GM23248 (cell line): ENCODE results near the gene PREB. TPM values are rescaled to one million over a fixed set of nuclear protein-coding genes. Genes with fewer than 3 reads are reported as not detected.
A peak's percentile ranks its signal among the peaks of the same experiment; 100 is the strongest.

ENCODE experiments used
- DNase-seq: peaks from one replicate; pipeline ENCODE4 v3.0.0-alpha.2; 2015
- H2AFZ ChIP-seq: fragments of 200-600 bp; sonication (generic); 2 replicates; pipeline ENCODE4 v1.6.1; 2016; ENCODE audit warnings: antibody characterized with exemption
- H3F3A ChIP-seq: fragments of 200-600 bp; sonication (generic); 2 replicates; pipeline ENCODE4 v1.6.1; 2016; ENCODE audit warnings: mild to moderate bottlenecking, antibody characterized with exemption, mixed run types; ENCODE audit not compliant: insufficient read depth
- H3K27ac ChIP-seq: fragments of 200-600 bp; sonication (generic); 2 replicates; pipeline ENCODE4 v1.5.1; 2016; ENCODE audit warnings: mild to moderate bottlenecking
- H3K27me3 ChIP-seq: fragments of 200-600 bp; sonication (generic); replicated peaks from 2 replicates; pipeline ENCODE4 v1.6.1; 2016; ENCODE audit warnings: mild to moderate bottlenecking; ENCODE audit not compliant: insufficient read depth
- H3K36me3 ChIP-seq: fragments of 200-600 bp; sonication (generic); 2 replicates; pipeline ENCODE4 v1.6.1; 2016; ENCODE audit warnings: low read depth, mild to moderate bottlenecking
- H3K4me1 ChIP-seq: fragments of 200-600 bp; sonication (generic); 2 replicates; pipeline ENCODE4 v1.6.1; 2016; ENCODE audit warnings: mild to moderate bottlenecking; ENCODE audit not compliant: insufficient read depth
- H3K4me2 ChIP-seq: fragments of 200-600 bp; sonication (generic); one replicate; pipeline ENCODE4 v1.6.1; 2016; ENCODE audit warnings: mild to moderate bottlenecking; ENCODE audit not compliant: unreplicated experiment
- H3K4me3 ChIP-seq: fragments of 200-600 bp; sonication (generic); 2 replicates; pipeline ENCODE4 v1.5.1; 2016; ENCODE audit warnings: mild to moderate bottlenecking
- H3K79me2 ChIP-seq: fragments of 200-600 bp; sonication (generic); 2 replicates; pipeline ENCODE4 v1.6.1; 2016; ENCODE audit warnings: mild to moderate bottlenecking; ENCODE audit not compliant: insufficient read depth
- H3K9ac ChIP-seq: fragments of 200-600 bp; sonication (generic); 2 replicates; pipeline ENCODE4 v1.6.1; 2016; ENCODE audit warnings: mild to moderate bottlenecking
- H3K9me2 ChIP-seq: fragments of 200-600 bp; sonication (generic); 2 replicates; pipeline ENCODE4 v1.6.1; 2016; ENCODE audit warnings: mixed run types, mild to moderate bottlenecking, moderate library complexity; ENCODE audit not compliant: insufficient read depth
- H3K9me3 ChIP-seq: fragments of 200-600 bp; sonication (generic); one replicate; pipeline ENCODE4 v1.6.1; 2017; ENCODE audit warnings: low read depth
- H4K20me1 ChIP-seq: fragments of 200-600 bp; sonication (generic); 2 replicates; pipeline ENCODE4 v1.6.0; 2016; ENCODE audit not compliant: insufficient read depth
- EZH2 ChIP-seq: fragments of 200-600 bp; sonication (generic); IDR thresholded peaks from 2 replicates; pipeline ENCODE4 v1.6.1; 2018; ENCODE audit warnings: antibody characterized with exemption, mild to moderate bottlenecking; ENCODE audit not compliant: insufficient read depth, poor library complexity, severe bottlenecking
- EZH2phosphoT487 ChIP-seq: fragments of 200-600 bp; sonication (generic); IDR thresholded peaks from 2 replicates; pipeline ENCODE4 v1.6.1; 2018; ENCODE audit warnings: antibody characterized with exemption, moderate library complexity, mild to moderate bottlenecking, low read depth; ENCODE audit not compliant: insufficient read depth
- WGBS, 2 experiments: methylation state at CpG; one replicate each; pipeline ENCODE4 v1.1.6; 2015 to 2017; ENCODE audit warnings: low lambda C conversion rate in 2 of 2, low coverage in 1 of 2; ENCODE audit errors: missing lambda C conversion rate in 2 of 2; 5-methylcytosine and 5-hydroxymethylcytosine counted together
- in situ Hi-C: fragments of 300-500 bp; cut with MboI; formaldehyde crosslinking; loops from 2 replicates; pipeline ENCODE4 v1.15.0; 2020
- polyA plus RNA-seq: library from polyadenylated mRNA; unstranded; fragments of >200 nt; fragmentation: Nextera tagmentation; extraction: Ambion mirVana; gene quantifications from 2 replicates; pipeline ENCODE4 v1.2.1, GENCODE V29; 2016
- total RNA-seq: library from RNA; depleted of rRNA; stranded (reverse); fragments of >200 nt; shearing (Covaris generic); gene quantifications from 2 replicates; pipeline ENCODE4 v1.2.3, GENCODE V29; 2014

Gene PREB
- total and polyA plus RNA-seq, 2 experiments from 2014 or later, result 45.0 to 52.2 TPM

GRCh38 chr2:27086724-27087593 lies 47.5 kb downstream of the PREB start, which contains the start of gene KHK:
Gene KHK, plus strand, starts transcription at chr2:27086772. Its CDS starts 488 bp downstream, at chr2:27087260.
- Histone ChIP-seq H3F3A (peaks cover 13% of the 10 kb centered on the region), H2AFZ (peak within 1 kb of the TSS; percentile 63), H3K4me2 (peak within 1 kb of the TSS; percentile 75), H3K9me2 (no peaks in the 10 kb centered on the region), H3K27ac (peak within 1 kb of the TSS; percentile 59), H3K4me3 (peak within 1 kb of the TSS; percentile 73), H3K27me3 (no peaks in the 10 kb centered on the region), H3K36me3 (no peaks in the 10 kb centered on the region), H3K9ac (peak within 1 kb of the TSS; percentile 74), H3K79me2 (peaks cover 4% of the 10 kb centered on the region), H3K9me3 (no peaks in the 10 kb centered on the region), H4K20me1 (no peaks in the 10 kb centered on the region), H3K4me1 (no peaks in the 10 kb centered on the region)
- in situ Hi-C loops, result no loop called here
- no peak for TF ChIP-seq EZH2
- TF ChIP-seq EZH2phosphoT487, result no peak
- WGBS, 2 experiments, result 15% methylated on average over 46 to 54 of the region's 54 CpGs
- DNase-seq, result peak; percentile 26

- H2AFZ ChIP-seq, result peak overlapping the region; percentile 63
- 0 to 2% methylated on average over 45 to 77 of the region's 81 CpGs for WGBS, 2 experiments
- H3K27ac ChIP-seq, result peak overlapping the region; percentile 59
- peaks cover 13% of the 10 kb centered on the region for H3F3A ChIP-seq
- H3K9me3 ChIP-seq, result no peaks in the 10 kb centered on the region
- TF ChIP-seq EZH2phosphoT487 (no peak), EZH2 (no peak)
- H3K9me2 ChIP-seq, result no peaks in the 10 kb centered on the region
- in situ Hi-C loops, result no loop called here
- peak overlapping the region; percentile 75 for H3K4me2 ChIP-seq
- peak overlapping the region; percentile 73 for H3K4me3 ChIP-seq
- no peaks in the 10 kb centered on the region for H3K36me3 ChIP-seq
- H3K27me3 ChIP-seq, result no peaks in the 10 kb centered on the region
- 0 out of 2 replicates have a peak, but pooled peaks cover 4% of the 10 kb centered on the region for H3K4me1 ChIP-seq
- peak; percentile 95 for DNase-seq
- no peaks in the 10 kb centered on the region for H4K20me1 ChIP-seq
- H3K79me2 ChIP-seq, result peaks cover 10% of the 10 kb centered on the region
- H3K9ac ChIP-seq, result peak overlapping the region; percentile 74
These were observed 48.2 kb downstream of the PREB start for GRCh38 chr2:27086090-27086723.

GRCh38 chr2:27085673-27086089 lies 48.8 kb downstream of the PREB start:
- Histone ChIP-seq H3F3A (peaks cover 13% of the 10 kb centered on the region), H3K9me3 (no peaks in the 10 kb centered on the region), H3K27me3 (no peaks in the 10 kb centered on the region), H3K4me3 (peak overlapping the region; percentile 73), H3K4me1 (peaks cover 7% of the 10 kb centered on the region; the same call in 1 of the 2 replicates), H3K79me2 (peaks cover 12% of the 10 kb centered on the region), H3K9ac (peak overlapping the region; percentile 74), H2AFZ (peak overlapping the region; percentile 63), H3K4me2 (peak overlapping the region; percentile 75), H3K9me2 (no peaks in the 10 kb centered on the region), H3K36me3 (no peaks in the 10 kb centered on the region), H4K20me1 (no peaks in the 10 kb centered on the region), H3K27ac (peak overlapping the region; percentile 59)
- TF ChIP-seq EZH2phosphoT487 (no peak), EZH2 (no peak)
- in situ Hi-C loops, result no loop called here
- WGBS, 2 experiments, result 0 to 3% methylated on average over 23 to 28 of the region's 38 CpGs
- peak; percentile 87 for DNase-seq

- Histone ChIP-seq H4K20me1 (no peaks in the 10 kb centered on the region), H3K27ac (peak overlapping the region; percentile 59), H2AFZ (no peak overlapping the region), H3K9me3 (no peaks in the 10 kb centered on the region), H3K9me2 (no peaks in the 10 kb centered on the region), H3K27me3 (no peaks in the 10 kb centered on the region), H3K9ac (peak overlapping the region; percentile 74), H3K79me2 (peaks cover 18% of the 10 kb centered on the region), H3K36me3 (no peaks in the 10 kb centered on the region), H3K4me2 (peak overlapping the region; percentile 75), H3F3A (peaks cover 13% of the 10 kb centered on the region), H3K4me3 (peak overlapping the region; percentile 73), H3K4me1 (peaks cover 12% of the 10 kb centered on the region)
- in situ Hi-C loops, result no loop called here
- no peak for TF ChIP-seq EZH2phosphoT487
- TF ChIP-seq EZH2, result no peak
- DNase-seq, result no peak
- WGBS, 2 experiments, result 47% methylated on average over 10 of the region's 10 CpGs
These were observed 49.3 kb downstream of the PREB start for GRCh38 chr2:27085062-27085672.
